NCI-H1092 treated with DMSO at 0.1 percent for 48 hours (cell line): ENCODE results near the gene ACER1.
"Not testable (repeated sequence)": the region's sequence is repeated elsewhere in the genome, so short reads cannot be mapped to it uniquely, and the experiment has no call there.

ENCODE experiments used
- DNase-seq: peaks from one replicate; lab custom pipeline; 2025; lab: John Stamatoyannopoulos, UW

ACER1 gene

GRCh38 chr19:6287269-6287885 is 46.0 kb downstream of the ACER1 start:
- no peak for DNase-seq

DNA sequence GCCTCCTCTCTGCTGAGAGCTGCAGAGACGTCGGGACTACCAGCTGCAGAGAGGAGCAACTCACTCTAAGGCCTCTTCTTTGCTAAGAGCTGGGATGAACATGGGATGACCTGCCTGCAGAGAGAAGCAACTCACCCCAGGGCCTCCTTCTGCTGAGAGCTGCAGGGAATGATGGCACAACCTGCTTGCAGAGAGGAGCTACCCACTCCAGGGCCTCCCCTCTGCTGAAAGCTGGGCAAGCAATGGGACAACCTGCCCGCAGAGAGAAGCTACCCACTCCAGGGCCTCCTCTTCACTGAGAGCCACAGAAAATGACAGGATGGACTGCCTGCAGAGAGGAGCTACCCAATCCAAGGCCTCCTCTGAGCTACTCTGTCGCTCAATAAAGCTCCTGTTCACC is 46.7 kb downstream of the ACER1 start:
- DNase-seq: no peak

DNA sequence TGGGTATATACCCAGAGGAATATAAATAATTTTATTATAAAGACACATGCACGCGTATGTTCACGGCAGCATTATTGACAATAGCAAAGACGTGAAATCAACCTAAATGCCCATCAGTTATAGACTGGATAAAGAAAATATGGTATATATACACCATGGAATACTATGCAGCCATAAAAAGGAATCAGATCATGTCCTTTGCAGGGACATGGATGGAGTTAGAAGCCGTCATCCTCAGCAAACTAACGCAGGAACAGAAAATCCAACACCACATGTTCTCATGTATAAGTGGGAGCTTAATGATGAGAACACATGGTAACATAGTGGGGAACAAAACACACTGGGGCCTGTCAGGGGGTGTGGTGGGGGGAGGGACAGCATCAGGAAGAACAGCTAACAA is 51.0 kb downstream of the ACER1 start:
- DNase-seq: not testable (repeated sequence)

DNA sequence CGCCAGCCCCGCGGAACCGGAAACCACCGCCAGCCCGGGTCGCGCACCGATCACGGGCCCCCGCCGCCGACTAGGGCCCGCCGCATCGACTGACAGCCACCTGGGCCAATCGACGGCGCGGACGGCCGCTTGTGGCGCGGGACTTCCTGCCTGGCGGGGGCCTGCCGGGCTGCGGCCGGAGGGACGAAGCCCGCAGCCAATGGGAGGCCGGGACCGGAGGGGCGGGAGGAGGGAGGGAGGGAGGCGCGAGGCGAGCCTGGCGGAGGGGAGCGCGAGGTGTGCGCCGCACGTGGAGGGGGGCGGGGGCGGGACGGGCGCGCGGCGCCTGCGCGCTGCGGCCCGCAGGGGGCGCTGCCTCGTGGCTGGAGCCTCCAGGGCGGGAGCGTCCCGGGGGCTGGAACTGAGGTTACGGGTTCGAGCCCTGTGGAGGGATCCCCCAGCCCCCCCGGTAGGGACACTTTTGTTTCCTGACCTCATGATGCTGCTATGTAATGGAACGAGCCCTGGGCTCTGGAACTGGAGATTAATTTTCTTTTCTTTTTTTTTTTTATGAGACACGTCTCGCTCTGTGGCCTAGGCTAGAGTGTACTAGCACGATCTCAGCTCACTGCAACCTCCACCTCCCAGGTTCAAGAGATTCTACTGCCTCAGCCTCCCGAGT is 53.4 kb downstream of the ACER1 start, which contains the start of gene MLLT1:
Gene MLLT1, minus strand, starts transcription at position 45 of the 661 bp plus-strand sequence. CDS start 191 bp downstream, outside the sequence.
- peak; percentile 90 for DNase-seq

- DNase-seq: no peak
Observed at GRCh38 chr19:6279620-6279930, 53.8 kb downstream of the ACER1 start.

- DNase-seq: no peak
Observed at GRCh38 chr19:6278740-6279619, 54.4 kb downstream of the ACER1 start.

GRCh38 chr19:6278051-6278450 is 55.4 kb downstream of the ACER1 start:
- no peak for DNase-seq

DNA sequence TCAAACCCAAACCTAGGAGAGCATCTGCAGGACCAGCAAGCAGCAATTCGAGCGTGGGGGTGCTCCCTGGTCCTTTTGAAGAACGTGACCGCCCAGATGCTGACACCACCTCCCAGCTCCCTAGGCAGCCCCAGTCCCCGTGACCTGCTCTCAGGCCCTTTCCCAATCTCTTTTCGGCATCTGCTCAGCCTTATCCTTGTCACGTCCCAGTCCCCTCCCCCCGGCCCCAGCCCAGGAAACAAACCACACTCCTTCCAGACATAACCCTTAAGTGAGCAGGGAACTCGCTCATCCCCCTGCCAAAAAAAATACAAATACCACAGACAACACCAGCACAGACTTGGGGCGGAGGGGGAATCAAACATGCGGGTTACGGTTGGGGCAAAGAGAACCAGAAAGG is 57.0 kb downstream of the ACER1 start:
- no peak for DNase-seq

GRCh38 chr19:6275170-6275744 is 58.2 kb downstream of the ACER1 start:
- no peak for DNase-seq

- DNase-seq: no peak
Observed at GRCh38 chr19:6274756-6275155, 58.7 kb downstream of the ACER1 start.

DNA sequence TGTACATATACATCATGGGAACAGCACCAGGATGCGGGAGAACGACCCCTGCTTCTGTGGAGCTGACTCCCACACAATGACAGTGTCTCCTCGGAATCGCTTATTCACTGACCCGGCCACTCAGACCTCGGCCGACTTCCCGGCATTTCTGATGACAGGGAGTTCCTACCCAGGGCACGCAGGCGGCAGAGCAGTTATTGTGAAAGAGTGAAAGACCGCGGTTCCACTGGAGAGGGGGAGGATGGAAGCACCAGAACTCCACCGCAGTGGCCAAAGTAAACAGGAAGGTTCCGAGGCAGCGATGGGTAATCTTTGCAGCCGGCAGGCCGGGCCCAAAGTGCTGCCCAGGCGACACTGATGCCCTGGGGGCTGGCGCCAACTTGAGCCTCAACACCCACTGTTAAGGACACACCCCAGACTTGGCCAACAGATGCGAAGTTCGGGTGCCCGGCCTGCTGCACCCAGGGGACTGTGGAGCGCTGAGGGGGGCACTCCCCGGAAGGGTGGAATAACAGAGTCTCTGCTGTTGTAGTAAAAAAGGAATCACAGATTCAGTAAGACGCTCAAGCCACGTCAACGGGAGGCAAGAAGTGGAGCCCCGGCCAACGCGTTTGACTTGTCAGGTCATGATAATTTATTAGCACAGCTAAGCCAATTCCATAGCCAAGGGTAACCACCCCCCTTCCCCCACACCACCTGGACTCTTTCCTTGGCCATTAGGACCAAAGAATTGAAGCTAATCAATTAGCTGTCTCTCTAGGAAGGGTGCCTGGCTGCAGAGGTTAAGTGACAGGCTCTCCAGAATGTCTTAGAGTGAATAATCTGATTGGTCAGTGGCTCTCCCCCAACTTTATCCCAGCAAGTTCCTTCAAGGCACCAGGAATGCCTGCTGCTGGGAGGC is 59.5 kb downstream of the ACER1 start:
- no peak for DNase-seq

- peak; percentile 12 for DNase-seq
Observed at GRCh38 chr19:6272913-6273600, 60.4 kb downstream of the ACER1 start.

DNA sequence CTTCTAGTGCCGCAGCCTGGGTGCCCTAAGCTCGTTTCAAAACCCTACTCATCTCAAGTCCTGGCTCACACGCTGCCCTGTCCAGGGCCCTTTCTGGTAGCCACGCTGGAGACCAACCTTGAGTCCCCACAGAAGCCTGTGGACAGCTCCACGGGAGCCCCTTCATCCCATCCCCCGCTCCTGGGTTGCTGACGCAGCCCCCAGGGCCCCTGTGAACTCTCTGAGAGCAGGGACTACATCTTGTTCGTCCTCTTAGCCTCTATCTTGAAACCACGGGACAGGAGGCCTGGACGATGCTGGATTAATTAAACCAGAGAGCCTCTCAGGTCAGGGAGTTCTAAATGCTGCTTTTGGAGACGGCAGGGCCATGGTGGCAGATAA is 61.0 kb downstream of the ACER1 start:
- DNase-seq: no peak

DNA sequence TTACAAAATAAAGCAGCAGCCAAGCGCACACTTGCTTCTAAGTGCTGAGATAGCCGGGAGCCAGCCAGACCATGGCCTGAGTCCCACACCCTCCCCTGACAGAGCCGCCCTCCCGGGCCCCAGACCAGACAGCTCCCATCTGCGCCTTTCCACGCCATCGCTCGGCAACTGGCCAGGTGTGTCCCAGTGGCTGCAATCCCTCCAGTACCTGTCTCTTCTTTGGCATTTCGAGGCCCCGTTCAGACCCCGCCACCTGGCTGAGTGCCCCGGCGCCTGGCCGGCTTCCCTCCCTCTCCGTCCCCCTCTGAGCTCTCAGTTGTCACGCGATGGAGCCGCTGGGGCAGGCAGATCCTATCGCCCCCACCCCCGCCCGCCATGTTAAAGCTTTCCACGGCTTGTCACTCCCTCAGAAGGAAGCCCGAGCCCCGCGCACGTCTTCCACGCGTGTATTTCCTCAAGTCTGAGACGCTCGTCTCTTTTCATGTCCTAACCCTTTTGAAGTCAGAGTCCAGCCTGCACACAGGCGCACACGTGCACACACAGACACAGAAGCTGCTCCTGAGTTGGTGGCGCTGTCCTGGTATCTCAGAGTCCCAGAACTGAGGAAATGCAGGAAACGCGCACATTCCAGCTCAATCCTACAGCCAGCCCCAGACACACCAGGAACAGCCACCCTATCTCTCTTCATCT is 61.5 kb downstream of the ACER1 start:
- DNase-seq: peak; percentile 81

DNA sequence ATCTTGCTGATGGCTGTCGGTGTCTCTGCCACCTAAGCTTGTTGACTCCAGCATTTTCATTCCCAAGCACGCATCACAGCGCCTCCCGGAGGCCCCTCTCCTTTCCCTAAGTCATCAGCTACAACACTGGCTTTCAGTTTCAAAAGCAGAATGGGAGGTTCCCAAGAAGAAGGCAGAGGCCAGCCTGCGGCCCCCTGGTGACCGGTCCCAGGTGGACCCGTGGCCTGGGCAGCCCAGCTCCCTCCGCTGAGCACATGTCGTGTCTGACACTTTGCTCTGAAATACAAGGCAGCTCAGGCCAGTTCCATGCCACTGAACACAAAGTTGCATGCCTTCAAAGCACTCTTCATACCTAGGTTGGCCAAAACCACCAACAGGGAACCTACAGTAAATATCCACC is 62.2 kb downstream of the ACER1 start:
- no peak for DNase-seq

- DNase-seq: no peak
Observed at GRCh38 chr19:6270822-6271221, 62.6 kb downstream of the ACER1 start.

DNA sequence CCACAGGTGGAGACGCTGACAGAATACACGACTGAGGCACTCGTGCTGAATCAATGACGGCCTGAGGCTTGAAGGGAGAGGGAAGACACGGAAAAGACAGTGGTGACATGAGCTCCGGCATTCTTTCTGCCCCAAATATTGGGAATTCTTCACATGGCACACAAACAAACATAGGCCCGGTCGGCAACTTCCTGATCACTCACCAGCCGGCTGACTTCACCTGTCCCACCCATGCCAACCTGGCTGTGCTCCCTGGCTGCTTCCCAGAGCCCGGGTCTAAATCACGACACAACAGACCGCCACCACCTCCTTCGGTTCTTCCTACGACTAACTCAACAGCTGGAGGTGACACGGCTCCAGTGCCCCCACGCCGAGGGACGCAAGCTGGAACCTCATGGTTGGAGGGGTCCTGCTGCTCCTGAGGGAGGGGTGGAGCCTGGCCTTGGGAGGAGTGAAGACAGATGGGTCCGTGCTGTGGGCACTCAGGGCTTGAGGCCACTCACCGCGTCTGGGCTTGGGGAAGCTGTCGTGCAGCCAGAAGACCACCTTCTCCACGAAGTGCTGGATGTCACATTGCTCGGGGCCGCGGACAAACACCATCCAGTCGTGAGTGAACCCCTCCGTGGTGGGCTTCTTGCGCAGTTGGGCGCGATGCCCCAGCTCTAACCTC is 63.2 kb downstream of the ACER1 start:
- no peak for DNase-seq

- no peak for DNase-seq
Observed at GRCh38 chr19:6269101-6269886, 64.1 kb downstream of the ACER1 start.

DNA sequence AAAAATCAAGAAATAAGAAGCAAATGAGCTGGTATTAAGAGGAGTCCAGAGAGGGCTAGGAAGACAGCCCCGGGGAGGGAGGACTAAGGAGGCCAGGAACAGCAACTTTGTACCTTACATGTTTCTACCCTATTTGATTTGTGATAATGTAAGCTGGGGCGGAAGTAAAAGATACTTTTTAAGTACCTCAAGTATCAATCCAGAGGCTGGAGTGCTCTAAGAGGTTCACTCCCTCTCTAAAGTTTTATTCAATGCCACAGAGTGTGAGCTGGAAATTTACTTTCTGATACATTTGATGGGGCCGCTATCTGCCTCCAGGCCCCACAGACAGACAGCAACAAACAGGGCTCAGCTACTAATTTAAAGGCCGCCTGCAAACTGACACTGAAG is 65.0 kb downstream of the ACER1 start:
- DNase-seq: no peak
